ENCODE data around the gene CEP72. TPM values are rescaled to one million over a fixed set of nuclear protein-coding genes. Genes with fewer than 3 reads are reported as not detected.
"Not testable (repeated sequence)": the region's sequence is repeated elsewhere in the genome, so short reads cannot be mapped to it uniquely, and the experiment has no call there.

CEP72 gene
- total and polyA plus RNA-seq, 10 of the 15 experiments (the other 5 are each of a cell fraction or from before 2014, with no cell fraction given) = 0.35 to 13.5 (median 8.3) TPM

DNA sequence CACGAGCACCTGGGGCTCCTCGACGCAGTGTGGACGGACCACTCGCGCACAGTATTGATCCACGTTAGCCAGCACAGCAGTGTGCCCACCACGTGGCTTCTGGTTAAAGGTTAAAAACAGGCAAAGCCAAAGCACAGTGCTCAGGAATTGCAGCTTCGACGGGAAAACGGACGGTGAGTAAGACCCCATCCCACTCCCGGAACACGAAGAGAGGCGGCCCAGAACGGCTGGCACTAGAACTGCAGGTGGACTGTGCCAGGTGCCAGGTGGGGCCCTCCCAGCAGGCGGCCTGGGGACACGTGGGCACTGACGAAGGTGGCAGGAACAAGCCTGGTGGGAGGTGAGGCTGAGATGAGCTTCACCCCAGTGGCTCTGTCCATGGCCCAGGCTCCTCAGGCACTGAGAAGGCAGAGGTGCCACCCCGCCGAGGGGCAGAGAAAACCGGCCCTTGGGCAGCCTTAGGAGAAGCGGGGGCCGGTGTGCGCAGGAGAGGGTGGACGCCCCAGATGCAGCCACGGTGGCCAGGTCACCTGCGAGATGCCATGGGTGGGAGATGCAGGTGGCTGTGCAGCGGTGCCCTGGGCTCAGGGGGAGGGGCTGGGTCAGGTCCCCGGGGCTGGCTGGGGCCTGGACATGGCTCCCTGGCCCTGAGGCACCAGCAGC, 76.3 kb downstream of the CEP72 start:
- H3K79me2 ChIP-seq (ENCODE audit: control insufficient read depth, insufficient read depth, low read length); H3K27ac ChIP-seq (ENCODE audit: control insufficient read depth, insufficient read depth); ATAC-seq; SMC1A ChIA-PET (ENCODE audit: uncharacterized antibody, unreplicated experiment); H3K9ac ChIP-seq (ENCODE audit: control insufficient read depth, insufficient read depth, low read length); in situ Hi-C loops (cut with MboI); RAD21 ChIA-PET (ENCODE audit: unreplicated experiment); H2AFZ ChIP-seq (ENCODE audit: control insufficient read depth, low read depth, low read length); FAIRE-seq; H3K4me1 ChIP-seq (ENCODE audit: control insufficient read depth, insufficient read depth, low read length); POLR2A ChIA-PET; H3K4me3 ChIP-seq; intact Hi-C loops (cut with micrococcal nuclease; ENCODE audit: unreplicated experiment); H3K9me3 ChIP-seq (replicated peaks; ENCODE audit: control insufficient read depth, insufficient read depth, low read length); CTCF ChIA-PET; BruUV-seq (replicated peaks); H3K27me3 ChIP-seq (replicated peaks in 1 of 2; ENCODE audit: control insufficient read depth in 2 of 2, insufficient read depth in 2 of 2, low read length in 1 of 2); H3K36me3 ChIP-seq (ENCODE audit: control insufficient read depth in 2 of 2, insufficient read depth in 2 of 2, low read length in 1 of 2); H3K4me2 ChIP-seq (ENCODE audit: control insufficient read depth, insufficient read depth); DNase-seq (ENCODE audit: low read depth, low spot score); H4K20me1 ChIP-seq (ENCODE audit: control insufficient read depth, insufficient read depth): not testable (repeated sequence)
- 54% methylated on average over 16 of the region's 30 CpGs for WGBS (ENCODE audit: insufficient coverage, insufficient replicate concordance, low lambda C conversion rate, missing lambda C conversion rate)

GRCh38 chr5:690293-690692, 78.2 kb downstream of the CEP72 start:
- H3K9me3 ChIP-seq (replicated peaks; ENCODE audit: control insufficient read depth, insufficient read depth, low read length); H3K9ac ChIP-seq (ENCODE audit: control insufficient read depth, insufficient read depth, low read length); in situ Hi-C loops (cut with MboI); H2AFZ ChIP-seq (ENCODE audit: control insufficient read depth, low read depth, low read length); SMC1A ChIA-PET (ENCODE audit: uncharacterized antibody, unreplicated experiment); H3K27me3 ChIP-seq (replicated peaks in 1 of 2; ENCODE audit: control insufficient read depth in 2 of 2, insufficient read depth in 2 of 2, low read length in 1 of 2); RAD21 ChIA-PET (ENCODE audit: unreplicated experiment); H3K36me3 ChIP-seq (ENCODE audit: control insufficient read depth in 2 of 2, insufficient read depth in 2 of 2, low read length in 1 of 2); H4K20me1 ChIP-seq (ENCODE audit: control insufficient read depth, insufficient read depth); H3K79me2 ChIP-seq (ENCODE audit: control insufficient read depth, insufficient read depth, low read length); ATAC-seq; CTCF ChIA-PET; POLR2A ChIA-PET; H3K4me2 ChIP-seq (ENCODE audit: control insufficient read depth, insufficient read depth); DNase-seq (ENCODE audit: low read depth, low spot score); H3K4me3 ChIP-seq; H3K4me1 ChIP-seq (ENCODE audit: control insufficient read depth, insufficient read depth, low read length); H3K27ac ChIP-seq (ENCODE audit: control insufficient read depth, insufficient read depth); FAIRE-seq; BruUV-seq (replicated peaks): not testable (repeated sequence)
- intact Hi-C loops (cut with micrococcal nuclease; ENCODE audit: unreplicated experiment) = loop anchor here (5.0 kb wide), 1 partner anchor 92 kb away; the partner anchor contains the start of gene ZDHHC11B
- no CpG with 5 or more reads among the region's 12 CpGs for WGBS (ENCODE audit: insufficient coverage, insufficient replicate concordance, low lambda C conversion rate, missing lambda C conversion rate)

- in situ Hi-C loops (cut with MboI); POLR2A ChIA-PET; H3K4me3 ChIP-seq; BruUV-seq (replicated peaks); H3K27me3 ChIP-seq (replicated peaks in 1 of 2; ENCODE audit: control insufficient read depth in 2 of 2, insufficient read depth in 2 of 2, low read length in 1 of 2); CTCF ChIA-PET; DNase-seq (ENCODE audit: low read depth, low spot score); H3K79me2 ChIP-seq (ENCODE audit: control insufficient read depth, insufficient read depth, low read length); H3K4me2 ChIP-seq (ENCODE audit: control insufficient read depth, insufficient read depth); H3K27ac ChIP-seq (ENCODE audit: control insufficient read depth, insufficient read depth); RAD21 ChIA-PET (ENCODE audit: unreplicated experiment); H4K20me1 ChIP-seq (ENCODE audit: control insufficient read depth, insufficient read depth); H3K4me1 ChIP-seq (ENCODE audit: control insufficient read depth, insufficient read depth, low read length); H2AFZ ChIP-seq (ENCODE audit: control insufficient read depth, low read depth, low read length); H3K36me3 ChIP-seq (ENCODE audit: control insufficient read depth in 2 of 2, insufficient read depth in 2 of 2, low read length in 1 of 2); ATAC-seq; FAIRE-seq; H3K9ac ChIP-seq (ENCODE audit: control insufficient read depth, insufficient read depth, low read length); H3K9me3 ChIP-seq (replicated peaks; ENCODE audit: control insufficient read depth, insufficient read depth, low read length); SMC1A ChIA-PET (ENCODE audit: uncharacterized antibody, unreplicated experiment): not testable (repeated sequence)
- intact Hi-C loops (cut with micrococcal nuclease; ENCODE audit: unreplicated experiment) = loop anchor here (5.0 kb wide), 1 partner anchor 91 kb away; the partner anchor contains the start of gene ZDHHC11B
- WGBS (ENCODE audit: insufficient coverage, insufficient replicate concordance, low lambda C conversion rate, missing lambda C conversion rate) = no CpG with 5 or more reads among the region's 23 CpGs
These were observed 78.9 kb downstream of the CEP72 start for GRCh38 chr5:691049-691448.

Measured in GM12878 (cell line).